WTC11 (cell line): Measurements from ENCODE around the gene OGA. TPM values are rescaled to one million over a fixed set of nuclear protein-coding genes. Genes with fewer than 3 reads are reported as not detected.
A peak's percentile ranks its signal among the peaks of the same experiment; 100 is the strongest.

Experiments
- ATAC-seq: fragments of 200-7000 bp; cut with Tn5 transposase; 2 replicates; pipeline ENCODE4 v1.10.0; 2021; ENCODE audit warnings: mild to moderate bottlenecking, moderate library complexity
- CTCF ChIA-PET: fragments of 300-600 bp; sonication (Branson Sonifier 250); formaldehyde crosslinking; loops from one replicate; lab custom pipeline; 2021; ENCODE audit warnings: antibody characterized with exemption; lab: Charles Lee
- POLR2A ChIA-PET: fragments of 350-600 bp; sonication (Branson Sonifier 250); formaldehyde crosslinking; loops from one replicate; lab custom pipeline; 2021; ENCODE audit warnings: antibody characterized with exemption; lab: Charles Lee
- DNase-seq: peaks from one replicate; pipeline ENCODE4 v3.0.0; 2021; ENCODE audit warnings: low spot score
- H3K27ac Mint-ChIP-seq: 2 replicates; pipeline ENCODE4 v1.8.0; 2021; ENCODE audit warnings: mixed read lengths
- H3K27me3 Mint-ChIP-seq: 2 replicates; pipeline ENCODE4 v1.8.0; 2021; ENCODE audit warnings: low read depth, mild to moderate bottlenecking, moderate library complexity, mixed read lengths
- H3K36me3 Mint-ChIP-seq: 2 replicates; pipeline ENCODE4 v1.8.0; 2021; ENCODE audit warnings: mixed read lengths
- H3K4me1 Mint-ChIP-seq: 2 replicates; pipeline ENCODE4 v1.8.0; 2022; ENCODE audit warnings: mixed read lengths
- H3K4me3 Mint-ChIP-seq: 2 replicates; pipeline ENCODE4 v1.8.0; 2021; ENCODE audit warnings: mild to moderate bottlenecking, moderate library complexity, mixed read lengths
- H3K9me3 Mint-ChIP-seq: 2 replicates; pipeline ENCODE4 v1.8.0; 2021; ENCODE audit warnings: mixed read lengths
- ARID4B ChIP-seq: sonication (generic); formaldehyde crosslinking; IDR thresholded peaks from 2 replicates; pipeline ENCODE4 v1.8.0; 2023; ENCODE audit warnings: missing genetic modification reagents, mild to moderate bottlenecking, borderline replicate concordance
- ATF1 ChIP-seq: sonication (generic); formaldehyde crosslinking; IDR thresholded peaks from 2 replicates; pipeline ENCODE4 v1.8.1; 2023; ENCODE audit warnings: mild to moderate bottlenecking, moderate library complexity, missing genetic modification reagents
- ATF6 ChIP-seq: sonication (generic); formaldehyde crosslinking; IDR thresholded peaks from 2 replicates; pipeline ENCODE4 v1.8.1; 2023; ENCODE audit warnings: mild to moderate bottlenecking, missing genetic modification reagents
- CBFB ChIP-seq: sonication (generic); formaldehyde crosslinking; IDR thresholded peaks from 2 replicates; pipeline ENCODE4 v1.8.1; 2022; ENCODE audit warnings: mild to moderate bottlenecking, low read depth, missing genetic modification reagents
- CDX4 ChIP-seq: fragments of 250-450 bp; sonication (Bioruptor Pico); IDR thresholded peaks from 2 replicates; pipeline ENCODE4 v1.9.0; 2021; ENCODE audit warnings: moderate library complexity, mild to moderate bottlenecking, inconsistent platforms, borderline replicate concordance
- CREM ChIP-seq: sonication (generic); formaldehyde crosslinking; IDR thresholded peaks from 2 replicates; pipeline ENCODE4 v1.8.1; 2022; ENCODE audit warnings: mild to moderate bottlenecking, missing genetic modification reagents, moderate library complexity
- ELF4 ChIP-seq: sonication (generic); formaldehyde crosslinking; IDR thresholded peaks from 2 replicates; pipeline ENCODE4 v1.8.1; 2022; ENCODE audit warnings: low read depth, mild to moderate bottlenecking, moderate library complexity, missing genetic modification reagents
- EMX1 ChIP-seq: fragments of 250-450 bp; sonication (Bioruptor Pico); IDR thresholded peaks from 2 replicates; pipeline ENCODE4 v1.8.0; 2021; ENCODE audit warnings: mild to moderate bottlenecking
- FOXK1 ChIP-seq: sonication (generic); formaldehyde crosslinking; IDR thresholded peaks from 2 replicates; pipeline ENCODE4 v1.8.0; 2022; ENCODE audit warnings: mild to moderate bottlenecking, moderate library complexity, missing genetic modification reagents
- FOXP1 ChIP-seq: sonication (generic); formaldehyde crosslinking; IDR thresholded peaks from 2 replicates; pipeline ENCODE4 v1.8.0; 2022; ENCODE audit warnings: missing genetic modification reagents, mild to moderate bottlenecking, moderate library complexity, borderline replicate concordance
- HMGXB4 ChIP-seq: sonication (generic); formaldehyde crosslinking; IDR thresholded peaks from 2 replicates; pipeline ENCODE4 v1.8.1; 2023; ENCODE audit warnings: mild to moderate bottlenecking, moderate library complexity, missing genetic modification reagents
- NFE2L1 ChIP-seq: sonication (generic); formaldehyde crosslinking; IDR thresholded peaks from 2 replicates; pipeline ENCODE4 v1.8.1; 2023; ENCODE audit warnings: missing genetic modification reagents
- OVOL2 ChIP-seq: fragments of 250-450 bp; sonication (Bioruptor Pico); IDR thresholded peaks from 2 replicates; pipeline ENCODE4 v1.9.0; 2021; ENCODE audit warnings: mild to moderate bottlenecking, borderline replicate concordance
- RORB ChIP-seq: fragments of 250-450 bp; sonication (Bioruptor Pico); IDR thresholded peaks from 2 replicates; pipeline ENCODE4 v1.9.0; 2021; ENCODE audit warnings: mild to moderate bottlenecking
- SMAD4 ChIP-seq: sonication (generic); formaldehyde crosslinking; IDR thresholded peaks from 2 replicates; pipeline ENCODE4 v1.8.0; 2022; ENCODE audit warnings: mild to moderate bottlenecking, missing genetic modification reagents
- SP1 ChIP-seq: sonication (generic); formaldehyde crosslinking; conservative IDR thresholded peaks from 2 replicates; pipeline ENCODE4 v1.8.1; 2022; ENCODE audit warnings: missing genetic modification reagents
- TP53 ChIP-seq: sonication (generic); formaldehyde crosslinking; IDR thresholded peaks from 2 replicates; pipeline ENCODE4 v1.8.1; 2023; ENCODE audit warnings: mild to moderate bottlenecking, missing genetic modification reagents
- ZNF219 ChIP-seq: sonication (generic); formaldehyde crosslinking; IDR thresholded peaks from 2 replicates; pipeline ENCODE4 v1.8.0; 2023; ENCODE audit warnings: missing genetic modification reagents, mild to moderate bottlenecking, borderline replicate concordance
- ZNF281 ChIP-seq: sonication (generic); formaldehyde crosslinking; IDR thresholded peaks from 2 replicates; pipeline ENCODE4 v1.8.0; 2023; ENCODE audit warnings: mild to moderate bottlenecking, missing genetic modification reagents
- ZNF317 ChIP-seq: sonication (generic); formaldehyde crosslinking; IDR thresholded peaks from 2 replicates; pipeline ENCODE4 v1.8.1; 2023; ENCODE audit warnings: low read depth, mild to moderate bottlenecking, moderate library complexity, missing genetic modification reagents, borderline replicate concordance
- ZSCAN18 ChIP-seq: fragments of 250-450 bp; sonication (Bioruptor Pico); IDR thresholded peaks from 2 replicates; pipeline ENCODE4 v2.1.2; 2022; ENCODE audit warnings: mild to moderate bottlenecking, moderate library complexity
- total RNA-seq: library from RNA; stranded (reverse); gene quantifications from 3 replicates; pipeline ENCODE4 v1.2.3, GENCODE V29; 2021

The OGA gene
- total RNA-seq, 1 experiment from 2014 or later: 111 TPM

- TF ChIP-seq CREM (CRISPR knock-in tag) (no peak), NFE2L1 (CRISPR knock-in tag) (no peak), FOXK1 (CRISPR knock-in tag) (no peak), EMX1 (CRISPR knock-in tag) (no peak), FOXP1 (CRISPR knock-in tag) (0 out of 2 replicates have a peak, but pooled peaks have one; percentile 31), ATF6 (CRISPR knock-in tag) (no peak), ZNF219 (CRISPR knock-in tag) (no peak), TP53 (CRISPR knock-in tag) (no peak)
Observed at GRCh38 chr10:101839416-101840063, 21.3 kb upstream of the OGA start (continued).

GRCh38 chr10:101839002-101839401 is 20.8 kb upstream of the OGA start:
- DNase-seq: no peak
- CTCF ChIA-PET: interaction anchor here (0.6 to 5.5 kb wide), 14 partner anchors 9 to 624 kb away, joined by 3 to 304 read pairs (median 29); partner anchors contain the start of genes HPS6, NPM3 and OGA
- POLR2A ChIA-PET: interaction anchor here (0.7 to 2.7 kb wide), 2 partner anchors 9 to 21 kb away, joined by 4 to 34 read pairs; partner anchors contain the start of gene OGA
- Mint-ChIP-seq H3K36me3 (no peaks in the 10 kb centered on the region), H3K27ac (no peak overlapping the region), H3K4me3 (peak overlapping the region; percentile 91), H3K4me1 (peaks cover 43% of the 10 kb centered on the region), H3K27me3 (peaks cover 25% of the 10 kb centered on the region), H3K9me3 (no peaks in the 10 kb centered on the region)
- no peak for ATAC-seq
- TF ChIP-seq ELF4 (CRISPR knock-in tag) (no peak), CBFB (no peak), ZNF281 (CRISPR knock-in tag) (no peak), ATF1 (no peak), RORB (CRISPR knock-in tag) (no peak), SMAD4 (CRISPR knock-in tag) (no peak), OVOL2 (CRISPR knock-in tag) (no peak), ARID4B (CRISPR knock-in tag) (no peak), ZNF317 (CRISPR knock-in tag) (no peak), ZSCAN18 (CRISPR knock-in tag) (no peak), CDX4 (no peak), SP1 (CRISPR knock-in tag) (no peak), HMGXB4 (CRISPR knock-in tag) (no peak)
